CD4-positive, CD25-positive, alpha-beta regulatory T cell (primary cell): ENCODE results near the gene CLPTM1L. TPM values are rescaled to one million over a fixed set of nuclear protein-coding genes. Genes with fewer than 3 reads are reported as not detected.
"Not testable (repeated sequence)": the region's sequence is repeated elsewhere in the genome, so short reads cannot be mapped to it uniquely, and the experiment has no call there.

Experiments used
- ATAC-seq, 2 donors: fragments of 150-1000 bp; cut with Tn5 transposase; one replicate each; pipeline ENCODE4 v1.10.0; 2021; ENCODE audit warnings: low read depth in 2 of 2, moderate number of reproducible peaks in 2 of 2, moderate library complexity in 1 of 2
- DNase-seq, 3 donors: peaks; one replicate each; pipeline versions ENCODE4 v3.0.0 to v3.0.0-alpha.2; 2012 to 2022; ENCODE audit warnings: mixed read lengths in 1 of 3
- H3K27ac ChIP-seq: one replicate; pipeline ENCODE4 v1.7.0; 2013; ENCODE audit warnings: mild to moderate bottlenecking, low read length; ENCODE audit not compliant: insufficient read depth, poor library complexity, severe bottlenecking
- H3K27me3 ChIP-seq: one replicate; pipeline ENCODE4 v1.7.0; 2013; ENCODE audit warnings: low read length; ENCODE audit not compliant: control insufficient read depth, insufficient read depth
- H3K36me3 ChIP-seq: one replicate; pipeline ENCODE4 v1.7.0; 2013; ENCODE audit warnings: mild to moderate bottlenecking, low read length, moderate library complexity; ENCODE audit not compliant: control insufficient read depth, insufficient read depth
- H3K4me1 ChIP-seq: 2 replicates; pipeline ENCODE4 v1.7.0; 2013; ENCODE audit warnings: mild to moderate bottlenecking, low read length; ENCODE audit not compliant: insufficient read depth, control insufficient read depth, poor library complexity, severe bottlenecking
- H3K4me3 ChIP-seq: one replicate; pipeline ENCODE4 v1.7.0; 2013; ENCODE audit warnings: low read depth, mild to moderate bottlenecking, low read length, moderate library complexity
- H3K9me3 ChIP-seq, 2 experiments: 1 replicate in 1 of 2; 2 replicates in 1 of 2; pipeline ENCODE4 v1.7.0; 2013; ENCODE audit warnings: low read length in 2 of 2, mild to moderate bottlenecking in 1 of 2, moderate library complexity in 1 of 2; ENCODE audit not compliant: control insufficient read depth in 2 of 2
- H3K27ac Mint-ChIP-seq, 3 donors: one replicate each; pipeline ENCODE4 v1.8.0; 2020 to 2022; ENCODE audit warnings: mild to moderate bottlenecking in 3 of 3, mixed read lengths in 3 of 3, moderate library complexity in 2 of 3
- H3K27me3 Mint-ChIP-seq: one replicate; pipeline ENCODE4 v1.8.0; 2022; ENCODE audit warnings: mild to moderate bottlenecking, mixed read lengths
- H3K36me3 Mint-ChIP-seq: one replicate; pipeline ENCODE4 v1.8.0; 2020; ENCODE audit warnings: mixed read lengths
- H3K4me1 Mint-ChIP-seq, 4 donors: one replicate each; pipeline ENCODE4 v1.8.0; 2020 to 2022; ENCODE audit warnings: mixed read lengths in 4 of 4, mild to moderate bottlenecking in 1 of 4
- H3K4me3 Mint-ChIP-seq, 4 donors: one replicate each; pipeline ENCODE4 v1.8.0; 2020 to 2022; ENCODE audit warnings: mild to moderate bottlenecking in 4 of 4, mixed read lengths in 4 of 4, moderate library complexity in 3 of 4
- H3K9me3 Mint-ChIP-seq, 7 donors: one replicate each; pipeline ENCODE4 v1.8.0; 2020 to 2022; ENCODE audit warnings: mixed read lengths in 7 of 7, mild to moderate bottlenecking in 3 of 7, moderate library complexity in 2 of 7
- polyA plus RNA-seq, 4 donors: library from polyadenylated mRNA; unstranded; fragments of 300-500 nt; fragmentation: Illumina TruSeq; gene quantifications; one replicate each; pipeline ENCODE4 v1.2.3, GENCODE V29; 2021
- total RNA-seq: library from RNA; stranded (reverse); gene quantifications from one replicate; pipeline ENCODE4 v1.2.3, GENCODE V29; 2022

CLPTM1L gene
- total and polyA plus RNA-seq, 5 donors from 2014 or later, result 25.3 to 104 (median 58.8) TPM

- H3K9me3 Mint-ChIP-seq, result no peaks in the 10 kb centered on the region
- peaks cover 30% of the 10 kb centered on the region for H3K36me3 Mint-ChIP-seq
- Histone ChIP-seq H3K4me3 (no peak overlapping the region), H3K4me1 (no peaks in the 10 kb centered on the region), H3K27ac (no peak overlapping the region), H3K9me3 (no peaks in the 10 kb centered on the region), H3K27me3 (no peaks in the 10 kb centered on the region), H3K36me3 (peaks cover 60% of the 10 kb centered on the region)
- no peak overlapping the region for H3K4me3 Mint-ChIP-seq
- ATAC-seq (no peak), DNase-seq (no peak)
- H3K4me1 Mint-ChIP-seq, result peaks cover 0 to 14% (median 3%) of the 10 kb centered on the region in 4 donors
- H3K27ac Mint-ChIP-seq, result peak overlapping the region in 1 of 3 donors; percentile 31
- H3K27me3 Mint-ChIP-seq, result no peaks in the 10 kb centered on the region
Measured at GRCh38 chr5:1330146-1330846, 14.6 kb downstream of the CLPTM1L start.

GRCh38 chr5:1329111-1329579 is 15.8 kb downstream of the CLPTM1L start:
- DNase-seq, result no peak

GRCh38 chr5:1328237-1329110 is 16.4 kb downstream of the CLPTM1L start:
- not testable (repeated sequence) for H3K27me3 ChIP-seq, H3K9me3 Mint-ChIP-seq, H3K27ac ChIP-seq, H3K4me3 ChIP-seq, DNase-seq, H3K4me3 Mint-ChIP-seq, H3K9me3 ChIP-seq, ATAC-seq, H3K27me3 Mint-ChIP-seq, H3K4me1 ChIP-seq
- H3K36me3 Mint-ChIP-seq, result peaks cover 41% of the 10 kb centered on the region
- peaks cover 0 to 14% (median 3%) of the 10 kb centered on the region in 4 donors for H3K4me1 Mint-ChIP-seq
- peak overlapping the region in 2 of 3 donors; percentile 32 to 81 for H3K27ac Mint-ChIP-seq
- H3K36me3 ChIP-seq, result peaks cover 54% of the 10 kb centered on the region

More at GRCh38 chr5:1329111-1329579, 15.8 kb downstream of the CLPTM1L start:
- Histone ChIP-seq H3K27me3 (no peaks in the 10 kb centered on the region), H3K36me3 (peaks cover 60% of the 10 kb centered on the region), H3K4me1 (no peaks in the 10 kb centered on the region), H3K27ac (no peak overlapping the region), H3K9me3 (no peaks in the 10 kb centered on the region), H3K4me3 (no peak overlapping the region)
- H3K4me3 Mint-ChIP-seq, result no peak overlapping the region
- ATAC-seq, result no peak
- peaks cover 0 to 14% (median 3%) of the 10 kb centered on the region in 4 donors for H3K4me1 Mint-ChIP-seq
- no peaks in the 10 kb centered on the region for H3K9me3 Mint-ChIP-seq
- H3K27me3 Mint-ChIP-seq, result no peaks in the 10 kb centered on the region
- no peak overlapping the region for H3K27ac Mint-ChIP-seq
- H3K36me3 Mint-ChIP-seq, result peaks cover 36% of the 10 kb centered on the region

- peaks cover 51% of the 10 kb centered on the region for H3K36me3 ChIP-seq
- H3K27me3 ChIP-seq, H3K9me3 ChIP-seq, H3K9me3 Mint-ChIP-seq, H3K4me3 ChIP-seq, ATAC-seq, H3K4me3 Mint-ChIP-seq, H3K4me1 ChIP-seq, DNase-seq, H3K27ac ChIP-seq, H3K27me3 Mint-ChIP-seq, H3K27ac Mint-ChIP-seq: not testable (repeated sequence)
- H3K36me3 Mint-ChIP-seq, result peaks cover 34% of the 10 kb centered on the region
- peaks cover 0 to 14% (median 3%) of the 10 kb centered on the region in 4 donors for H3K4me1 Mint-ChIP-seq
Measured at GRCh38 chr5:1326901-1327756, 17.8 kb downstream of the CLPTM1L start.

GRCh38 chr5:1326532-1326875 is 18.4 kb downstream of the CLPTM1L start:
- not testable (repeated sequence) for H3K4me1 ChIP-seq, H3K4me3 ChIP-seq, H3K27ac ChIP-seq, H3K4me3 Mint-ChIP-seq, DNase-seq, H3K27ac Mint-ChIP-seq, ATAC-seq, H3K9me3 ChIP-seq, H3K27me3 ChIP-seq, H3K9me3 Mint-ChIP-seq, H3K27me3 Mint-ChIP-seq
- H3K4me1 Mint-ChIP-seq, result peaks cover 0 to 12% (median 2%) of the 10 kb centered on the region in 4 donors
- peaks cover 47% of the 10 kb centered on the region for H3K36me3 ChIP-seq
- H3K36me3 Mint-ChIP-seq, result peaks cover 29% of the 10 kb centered on the region

DNA sequence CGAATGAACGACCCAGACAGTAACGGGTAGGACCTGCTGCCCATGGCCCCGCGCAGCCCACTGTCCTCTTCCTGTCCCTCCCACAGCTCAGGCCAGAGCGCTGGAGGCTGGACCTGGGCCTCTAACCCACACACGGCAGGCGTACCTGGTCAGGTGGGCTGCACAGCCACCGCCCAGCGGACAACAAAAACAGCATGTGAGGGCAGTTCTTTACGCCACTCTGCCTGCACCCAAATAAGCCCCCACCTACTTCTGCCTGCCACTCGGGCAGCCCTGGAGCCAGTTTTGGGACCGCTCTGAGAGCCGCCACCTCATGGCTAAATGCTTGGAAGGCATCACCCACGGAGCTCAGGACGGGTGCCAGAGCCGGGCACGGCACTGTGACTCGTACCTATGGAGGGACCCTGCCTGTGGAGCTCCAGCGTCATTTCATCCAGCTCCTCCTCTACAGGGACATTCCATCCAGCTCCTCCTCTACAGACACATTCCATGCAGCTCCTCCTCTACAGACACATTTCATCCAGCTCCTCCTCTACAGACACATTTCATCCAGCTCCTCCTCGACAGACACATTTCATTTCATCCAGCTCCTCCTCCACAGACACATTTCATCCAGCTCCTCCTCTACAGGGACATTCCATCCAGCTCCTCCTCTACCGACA is 18.9 kb downstream of the CLPTM1L start:
- Mint-ChIP-seq H3K27me3 (no peaks in the 10 kb centered on the region), H3K27ac (no peak overlapping the region), H3K9me3 (no peaks in the 10 kb centered on the region), H3K36me3 (peaks cover 33% of the 10 kb centered on the region), H3K4me3 (no peak overlapping the region), H3K4me1 (peaks cover 0 to 12% (median 2%) of the 10 kb centered on the region in 4 donors)
- Histone ChIP-seq H3K27me3 (no peaks in the 10 kb centered on the region), H3K36me3 (peaks cover 47% of the 10 kb centered on the region), H3K4me3 (no peak overlapping the region), H3K4me1 (no peaks in the 10 kb centered on the region), H3K27ac (no peak overlapping the region), H3K9me3 (no peaks in the 10 kb centered on the region)
- ATAC-seq (no peak), DNase-seq (no peak)

GRCh38 chr5:1325191-1325741 is 19.6 kb downstream of the CLPTM1L start:
- H3K4me3 ChIP-seq, result no peak overlapping the region
- peaks cover 47% of the 10 kb centered on the region for H3K36me3 ChIP-seq
- ATAC-seq (no peak), DNase-seq (no peak)
- Mint-ChIP-seq H3K9me3 (no peaks in the 10 kb centered on the region), H3K27me3 (no peaks in the 10 kb centered on the region), H3K4me3 (no peak overlapping the region), H3K4me1 (peaks cover 0 to 10% (median 2%) of the 10 kb centered on the region in 4 donors), H3K27ac (no peak overlapping the region), H3K36me3 (peaks cover 29% of the 10 kb centered on the region)
- no peak overlapping the region for H3K27ac ChIP-seq
- H3K4me1 ChIP-seq, result no peaks in the 10 kb centered on the region
- H3K9me3 ChIP-seq, result no peaks in the 10 kb centered on the region
- H3K27me3 ChIP-seq, result no peaks in the 10 kb centered on the region
